ENCODE measurements around the gene TEX264. TPM values are rescaled to one million over a fixed set of nuclear protein-coding genes. Genes with fewer than 3 reads are reported as not detected.
A peak's percentile ranks its signal among the peaks of the same experiment; 100 is the strongest.

Gene TEX264
- total RNA-seq, 1 donor from 2014 or later: 65.2 TPM

- peak; percentile 83 for DNase-seq (ENCODE audit: extremely low spot score, unreplicated experiment)
- Mint-ChIP-seq H3K4me3 (ENCODE audit: unreplicated experiment) (no peak overlapping the region), H3K27me3 (ENCODE audit: unreplicated experiment) (peaks cover 2% of the 10 kb centered on the region), H3K27ac (ENCODE audit: unreplicated experiment) (no peak overlapping the region), H3K4me1 (ENCODE audit: unreplicated experiment) (no peaks in the 10 kb centered on the region), H3K9me3 (ENCODE audit: unreplicated experiment) (no peaks in the 10 kb centered on the region), H3K36me3 (ENCODE audit: unreplicated experiment) (no peaks in the 10 kb centered on the region)
- TF ChIP-seq CTCF (IDR thresholded peaks at IDR 0.05): no peak
These were observed 44.4 kb downstream of the TEX264 start for GRCh38 chr3:51715231-51715976.

- Mint-ChIP-seq H3K4me1 (ENCODE audit: unreplicated experiment) (no peaks in the 10 kb centered on the region), H3K36me3 (ENCODE audit: unreplicated experiment) (no peaks in the 10 kb centered on the region), H3K27me3 (ENCODE audit: unreplicated experiment) (peaks cover 2% of the 10 kb centered on the region), H3K9me3 (ENCODE audit: unreplicated experiment) (no peaks in the 10 kb centered on the region), H3K27ac (ENCODE audit: unreplicated experiment) (no peak overlapping the region), H3K4me3 (ENCODE audit: unreplicated experiment) (no peak overlapping the region)
- TF ChIP-seq CTCF (IDR thresholded peaks at IDR 0.05): no peak
- no peak for DNase-seq (ENCODE audit: extremely low spot score, unreplicated experiment)
These were observed 44.9 kb downstream of the TEX264 start for GRCh38 chr3:51715977-51716294.

- no peak for TF ChIP-seq CTCF (IDR thresholded peaks at IDR 0.05)
- Mint-ChIP-seq H3K27ac (ENCODE audit: unreplicated experiment) (no peak overlapping the region), H3K4me3 (ENCODE audit: unreplicated experiment) (no peak overlapping the region), H3K27me3 (ENCODE audit: unreplicated experiment) (peaks cover 2% of the 10 kb centered on the region), H3K36me3 (ENCODE audit: unreplicated experiment) (no peaks in the 10 kb centered on the region), H3K9me3 (ENCODE audit: unreplicated experiment) (no peaks in the 10 kb centered on the region), H3K4me1 (ENCODE audit: unreplicated experiment) (no peaks in the 10 kb centered on the region)
- no peak for DNase-seq (ENCODE audit: extremely low spot score, unreplicated experiment)
These were observed 45.8 kb downstream of the TEX264 start for GRCh38 chr3:51716805-51717204.

- H3K4me1 Mint-ChIP-seq (ENCODE audit: unreplicated experiment): no peaks in the 10 kb centered on the region
- H3K9me3 Mint-ChIP-seq (ENCODE audit: unreplicated experiment): no peaks in the 10 kb centered on the region
- H3K27ac Mint-ChIP-seq (ENCODE audit: unreplicated experiment): no peak overlapping the region
- H3K27me3 Mint-ChIP-seq (ENCODE audit: unreplicated experiment): peaks cover 2% of the 10 kb centered on the region
- no peak overlapping the region for H3K4me3 Mint-ChIP-seq (ENCODE audit: unreplicated experiment)
- H3K36me3 Mint-ChIP-seq (ENCODE audit: unreplicated experiment): no peaks in the 10 kb centered on the region
- peak; percentile 77 for DNase-seq (ENCODE audit: extremely low spot score, unreplicated experiment)
- no peak for TF ChIP-seq CTCF (IDR thresholded peaks at IDR 0.05)
These were observed 46.4 kb downstream of the TEX264 start for GRCh38 chr3:51717446-51717845.

GRCh38 chr3:51717947-51718346, 46.9 kb downstream of the TEX264 start:
- no peaks in the 10 kb centered on the region for H3K9me3 Mint-ChIP-seq (ENCODE audit: unreplicated experiment)
- H3K36me3 Mint-ChIP-seq (ENCODE audit: unreplicated experiment): no peaks in the 10 kb centered on the region
- no peak for TF ChIP-seq CTCF (IDR thresholded peaks at IDR 0.05)
- no peak for DNase-seq (ENCODE audit: extremely low spot score, unreplicated experiment)
- peaks cover 2% of the 10 kb centered on the region for H3K27me3 Mint-ChIP-seq (ENCODE audit: unreplicated experiment)
- H3K27ac Mint-ChIP-seq (ENCODE audit: unreplicated experiment): no peak overlapping the region
- H3K4me1 Mint-ChIP-seq (ENCODE audit: unreplicated experiment): no peaks in the 10 kb centered on the region
- H3K4me3 Mint-ChIP-seq (ENCODE audit: unreplicated experiment): no peak overlapping the region

Data from osteocyte (in vitro differentiated cells).